ENCODE measurements around the gene PRR15L.
"Not testable (repeated sequence)": the region's sequence is repeated elsewhere in the genome, so short reads cannot be mapped to it uniquely, and the experiment has no call there.

PRR15L gene

GRCh38 chr17:47942096-47942510, 15.6 kb downstream of the PRR15L start:
- Histone ChIP-seq H3K27me3 (ENCODE audit: insufficient read depth, insufficient read length) (no peaks in the 10 kb centered on the region), H3K4me1 (ENCODE audit: insufficient read depth, insufficient read length) (peaks cover 3% of the 10 kb centered on the region), H3K9ac (ENCODE audit: insufficient read length, low read depth) (peak overlapping the region; percentile 77), H3K36me3 (ENCODE audit: insufficient read depth, insufficient read length, low read length) (peaks cover 33% of the 10 kb centered on the region), H3K9me3 (ENCODE audit: insufficient read depth, low read length) (peaks cover 6% of the 10 kb centered on the region; the same call in 1 of the 2 replicates), H3K4me3 (ENCODE audit: insufficient read length, low read depth) (peak overlapping the region; percentile 78)
- TF ChIP-seq YY1 (IDR thresholded peaks at IDR 0.05; ENCODE audit: insufficient read depth, insufficient read length): no peak
- no peak for TF ChIP-seq SUZ12 (IDR thresholded peaks at IDR 0.05; ENCODE audit: extremely low read depth, insufficient read depth, insufficient read length)
- TF ChIP-seq ZNF274 (IDR thresholded peaks at IDR 0.05; ENCODE audit: low read depth, low read length): no peak
- DNase-seq (ENCODE audit: low read depth, low spot score): no peak

GRCh38 chr17:47941246-47942095, 16.2 kb downstream of the PRR15L start, which contains the start of gene PNPO:
Gene PNPO, plus strand, starts transcription at chr17:47941571. Its CDS starts 105 bp downstream, at chr17:47941676.
- Histone ChIP-seq H3K27me3 (ENCODE audit: insufficient read depth, insufficient read length) (no peaks in the 10 kb centered on the region), H3K36me3 (ENCODE audit: insufficient read depth, insufficient read length, low read length) (peaks cover 30% of the 10 kb centered on the region), H3K4me3 (ENCODE audit: insufficient read length, low read depth) (peak within 1 kb of the TSS; percentile 78), H3K9me3 (ENCODE audit: insufficient read depth, low read length) (peaks cover 6% of the 10 kb centered on the region; the same call in 1 of the 2 replicates), H3K4me1 (ENCODE audit: insufficient read depth, insufficient read length) (peaks cover 3% of the 10 kb centered on the region), H3K9ac (ENCODE audit: insufficient read length, low read depth) (peak within 1 kb of the TSS; percentile 77)
- TF ChIP-seq YY1 (IDR thresholded peaks at IDR 0.05; ENCODE audit: insufficient read depth, insufficient read length) (no peak), SUZ12 (IDR thresholded peaks at IDR 0.05; ENCODE audit: extremely low read depth, insufficient read depth, insufficient read length) (no peak), ZNF274 (IDR thresholded peaks at IDR 0.05; ENCODE audit: low read depth, low read length) (no peak)
- peak; percentile 89 for DNase-seq (ENCODE audit: low read depth, low spot score)

GRCh38 chr17:47937941-47938340, 19.7 kb downstream of the PRR15L start:
- TF ChIP-seq ZNF274 (IDR thresholded peaks at IDR 0.05; ENCODE audit: low read depth, low read length): no peak
- no peak for TF ChIP-seq SUZ12 (IDR thresholded peaks at IDR 0.05; ENCODE audit: extremely low read depth, insufficient read depth, insufficient read length)
- TF ChIP-seq YY1 (IDR thresholded peaks at IDR 0.05; ENCODE audit: insufficient read depth, insufficient read length): no peak
- DNase-seq (ENCODE audit: low read depth, low spot score): no peak
- Histone ChIP-seq H3K4me3 (ENCODE audit: insufficient read length, low read depth) (no peak overlapping the region), H3K4me1 (ENCODE audit: insufficient read depth, insufficient read length) (peaks cover 6% of the 10 kb centered on the region), H3K27me3 (ENCODE audit: insufficient read depth, insufficient read length) (no peaks in the 10 kb centered on the region), H3K9ac (ENCODE audit: insufficient read length, low read depth) (no peak overlapping the region), H3K36me3 (ENCODE audit: insufficient read depth, insufficient read length, low read length) (no peaks in the 10 kb centered on the region), H3K9me3 (ENCODE audit: insufficient read depth, low read length) (peaks cover 6% of the 10 kb centered on the region; the same call in 1 of the 2 replicates)

- peaks cover 6% of the 10 kb centered on the region for H3K4me1 ChIP-seq (ENCODE audit: insufficient read depth, insufficient read length)
- H3K9ac ChIP-seq (ENCODE audit: insufficient read length, low read depth): no peak overlapping the region
- no peak overlapping the region for H3K4me3 ChIP-seq (ENCODE audit: insufficient read length, low read depth)
- H3K36me3 ChIP-seq (ENCODE audit: insufficient read depth, insufficient read length, low read length): no peaks in the 10 kb centered on the region
- no peak for TF ChIP-seq SUZ12 (IDR thresholded peaks at IDR 0.05; ENCODE audit: extremely low read depth, insufficient read depth, insufficient read length)
- TF ChIP-seq ZNF274 (IDR thresholded peaks at IDR 0.05; ENCODE audit: low read depth, low read length): no peak
- no peak for TF ChIP-seq YY1 (IDR thresholded peaks at IDR 0.05; ENCODE audit: insufficient read depth, insufficient read length)
- no peak for DNase-seq (ENCODE audit: low read depth, low spot score)
- no peaks in the 10 kb centered on the region for H3K27me3 ChIP-seq (ENCODE audit: insufficient read depth, insufficient read length)
- peaks cover 4% of the 10 kb centered on the region; the same call in 1 of the 2 replicates for H3K9me3 ChIP-seq (ENCODE audit: insufficient read depth, low read length)
Measured at GRCh38 chr17:47935961-47936360, 21.7 kb downstream of the PRR15L start.

GRCh38 chr17:47935468-47935867, 22.2 kb downstream of the PRR15L start:
- not testable (repeated sequence) for H3K4me1 ChIP-seq (ENCODE audit: insufficient read depth, insufficient read length); DNase-seq (ENCODE audit: low read depth, low spot score); H3K9ac ChIP-seq (ENCODE audit: insufficient read length, low read depth); H3K36me3 ChIP-seq (ENCODE audit: insufficient read depth, insufficient read length, low read length); H3K4me3 ChIP-seq (ENCODE audit: insufficient read length, low read depth); H3K27me3 ChIP-seq (ENCODE audit: insufficient read depth, insufficient read length); H3K9me3 ChIP-seq (ENCODE audit: insufficient read depth, low read length)

- Histone ChIP-seq H3K4me3 (ENCODE audit: insufficient read length, low read depth) (no peak overlapping the region), H3K9me3 (ENCODE audit: insufficient read depth, low read length) (no peaks in the 10 kb centered on the region), H3K4me1 (ENCODE audit: insufficient read depth, insufficient read length) (peaks cover 3% of the 10 kb centered on the region), H3K9ac (ENCODE audit: insufficient read length, low read depth) (no peak overlapping the region), H3K27me3 (ENCODE audit: insufficient read depth, insufficient read length) (no peaks in the 10 kb centered on the region), H3K36me3 (ENCODE audit: insufficient read depth, insufficient read length, low read length) (peaks cover 9% of the 10 kb centered on the region)
- TF ChIP-seq YY1 (IDR thresholded peaks at IDR 0.05; ENCODE audit: insufficient read depth, insufficient read length) (no peak), SUZ12 (IDR thresholded peaks at IDR 0.05; ENCODE audit: extremely low read depth, insufficient read depth, insufficient read length) (no peak)
- no peak for DNase-seq (ENCODE audit: low read depth, low spot score)
Measured at GRCh38 chr17:47934856-47935255, 22.8 kb downstream of the PRR15L start.

GRCh38 chr17:47931848-47932247, 25.8 kb downstream of the PRR15L start:
- no peak overlapping the region for H3K4me3 ChIP-seq (ENCODE audit: insufficient read length, low read depth)
- H3K9ac ChIP-seq (ENCODE audit: insufficient read length, low read depth): no peak overlapping the region
- TF ChIP-seq YY1 (IDR thresholded peaks at IDR 0.05; ENCODE audit: insufficient read depth, insufficient read length): no peak
- no peaks in the 10 kb centered on the region for H3K9me3 ChIP-seq (ENCODE audit: insufficient read depth, low read length)
- no peaks in the 10 kb centered on the region for H3K27me3 ChIP-seq (ENCODE audit: insufficient read depth, insufficient read length)
- DNase-seq (ENCODE audit: low read depth, low spot score): no peak
- peaks cover 33% of the 10 kb centered on the region for H3K36me3 ChIP-seq (ENCODE audit: insufficient read depth, insufficient read length, low read length)
- peaks cover 3% of the 10 kb centered on the region for H3K4me1 ChIP-seq (ENCODE audit: insufficient read depth, insufficient read length)
